Measurements from ENCODE around the gene EPB41.

- TF ChIP-seq CTCF (IDR thresholded peaks at IDR 0.05), result no peak
- TF ChIP-seq POLR2A (IDR thresholded peaks at IDR 0.05), result no peak
Observed at GRCh38 chr1:29122682-29123052, 208.3 kb downstream of the EPB41 start.

Data from Peyer's patch (tissue), 4 donors.